IPS DF 19.7 (cell line): ENCODE results near the gene MACO1.
"Not testable (repeated sequence)": the region's sequence is repeated elsewhere in the genome, so short reads cannot be mapped to it uniquely, and the experiment has no call there.

ENCODE experiments used
- DNase-seq: peaks from one replicate; pipeline ENCODE4 v3.0.0-alpha.2; 2013; ENCODE audit warnings: low read depth, low spot score

Gene MACO1

GRCh38 chr1:25430073-25430966 is at the start of gene MACO1:
MACO1 (plus strand) TSS chr1:25430897; CDS start chr1:25431099, 202 bp downstream.
- peak; percentile 70 for DNase-seq

- DNase-seq, result not testable (repeated sequence)
Observed at GRCh38 chr1:25382543-25382942, 48.2 kb upstream of the MACO1 start.

- DNase-seq, result not testable (repeated sequence)
Observed at GRCh38 chr1:25383090-25383489, 47.6 kb upstream of the MACO1 start.

GRCh38 chr1:25383875-25384274 is 46.8 kb upstream of the MACO1 start:
- DNase-seq, result not testable (repeated sequence)

GRCh38 chr1:25387096-25387495 is 43.6 kb upstream of the MACO1 start:
- DNase-seq, result not testable (repeated sequence)

GRCh38 chr1:25388691-25389090 is 42.0 kb upstream of the MACO1 start:
- DNase-seq, result not testable (repeated sequence)

- not testable (repeated sequence) for DNase-seq
Observed at GRCh38 chr1:25389721-25390120, 41.0 kb upstream of the MACO1 start.

GRCh38 chr1:25392841-25393240 is 37.9 kb upstream of the MACO1 start:
- no peak for DNase-seq

GRCh38 chr1:25397549-25397948 is 33.1 kb upstream of the MACO1 start:
- not testable (repeated sequence) for DNase-seq

GRCh38 chr1:25398079-25398478 is 32.6 kb upstream of the MACO1 start:
- DNase-seq, result not testable (repeated sequence)

- not testable (repeated sequence) for DNase-seq
Observed at GRCh38 chr1:25402947-25403803, 27.5 kb upstream of the MACO1 start.

- not testable (repeated sequence) for DNase-seq
Observed at GRCh38 chr1:25405731-25406305, 24.9 kb upstream of the MACO1 start.

- DNase-seq, result not testable (repeated sequence)
Observed at GRCh38 chr1:25409641-25410427, 20.9 kb upstream of the MACO1 start.

GRCh38 chr1:25412872-25413623 is 17.6 kb upstream of the MACO1 start:
- DNase-seq, result not testable (repeated sequence)

- not testable (repeated sequence) for DNase-seq
Observed at GRCh38 chr1:25414157-25414556, 16.5 kb upstream of the MACO1 start.

- not testable (repeated sequence) for DNase-seq
Observed at GRCh38 chr1:25414578-25414977, 16.1 kb upstream of the MACO1 start.

- not testable (repeated sequence) for DNase-seq
Observed at GRCh38 chr1:25417280-25417679, 13.4 kb upstream of the MACO1 start.

GRCh38 chr1:25419339-25419738 is 11.4 kb upstream of the MACO1 start:
- DNase-seq, result not testable (repeated sequence)

GRCh38 chr1:25420715-25421114 is 10.0 kb upstream of the MACO1 start, which contains the start of gene RHCE:
RHCE (minus strand) TSS chr1:25420825; CDS start chr1:25420786, 39 bp downstream.
- not testable (repeated sequence) for DNase-seq

GRCh38 chr1:25423206-25423605 is 7.5 kb upstream of the MACO1 start:
- not testable (repeated sequence) for DNase-seq
